ENCODE results near the gene TNFSF11.

GRCh38 chr13:42592915-42593900 is 19.3 kb downstream of the TNFSF11 start:
- no peak for TF ChIP-seq CTCF (IDR thresholded peaks at IDR 0.05)
- no peak for TF ChIP-seq POLR2A (IDR thresholded peaks at IDR 0.05)

Data from body of pancreas (tissue), 4 donors.